Measurements from ENCODE around the gene PPP1R11. TPM values are rescaled to one million over a fixed set of nuclear protein-coding genes. Genes with fewer than 3 reads are reported as not detected.

Gene PPP1R11
- total RNA-seq, 1 experiment from 2014 or later, result 59.2 TPM

GRCh38 chr6:30063315-30063714 is 3.7 kb upstream of the PPP1R11 start:
- intact Hi-C loops (cut with micrococcal nuclease; ENCODE audit: unreplicated experiment) (no loop called here), in situ Hi-C loops (cut with HindIII; ENCODE audit: low pct_unique_long_range_greater_than_20kb, low sequenced_read_pairs) (no loop called here)
- ChIA-PET POLR2A (no interaction called here), CTCF (interaction anchor here (0.6 kb wide), 1 partner anchor 39 kb away, joined by 4 read pairs; no protein-coding TSS in a partner anchor)
- peaks cover 11% of the 10 kb centered on the region; the same call in 1 of the 2 replicates for H3K36me3 ChIP-seq (ENCODE audit: control insufficient read depth, insufficient read depth, low read length)
- H3K4me3 ChIP-seq (ENCODE audit: low read depth in 2 of 2, low read length in 2 of 2), result no peak overlapping the region
- no TSS peak for BruUV-seq (replicated peaks)
- TF ChIP-seq POLR2AphosphoS5 (IDR thresholded peaks at IDR 0.05; ENCODE audit: low read depth, low read length) (no peak), REST (IDR thresholded peaks at IDR 0.05; ENCODE audit: insufficient read depth in 1 of 2, low read depth in 2 of 2, low read length in 1 of 2) (no peak), CTCF (IDR thresholded peaks at IDR 0.05) (no peak), SIN3A (IDR thresholded peaks at IDR 0.05; ENCODE audit: borderline replicate concordance, insufficient read depth, low read depth, low read length) (no peak), TCF7L2 (IDR thresholded peaks at IDR 0.05; ENCODE audit: low read depth, low read length) (no peak)
- H3K27me3 ChIP-seq (ENCODE audit: control insufficient read depth, insufficient read depth, low read length), result no peaks in the 10 kb centered on the region
- ATAC-seq (no peak), DNase-seq (ENCODE audit: low read depth, low spot score) (no peak)
- peaks cover 24% of the 10 kb centered on the region for H3K4me1 ChIP-seq (ENCODE audit: control insufficient read depth, insufficient read depth, low read length)
- H3K9me3 ChIP-seq (ENCODE audit: control insufficient read depth, insufficient read depth, low read depth, low read length), result no peaks in the 10 kb centered on the region
- H3K27ac ChIP-seq (ENCODE audit: low read length), result no peak overlapping the region; the same call in 1 of the 2 replicates

- ATAC-seq (no peak), DNase-seq (ENCODE audit: low read depth, low spot score) (no peak)
- CTCF ChIA-PET, result interaction anchor here (1.0 to 1.5 kb wide), 2 partner anchors 37 to 65 kb away, joined by 3 to 5 read pairs; no protein-coding TSS in a partner anchor
- in situ Hi-C loops (cut with HindIII; ENCODE audit: low pct_unique_long_range_greater_than_20kb, low sequenced_read_pairs), result no loop called here
- TF ChIP-seq SIN3A (IDR thresholded peaks at IDR 0.05; ENCODE audit: borderline replicate concordance, insufficient read depth, low read depth, low read length), result no peak
- no peak for TF ChIP-seq REST (IDR thresholded peaks at IDR 0.05; ENCODE audit: insufficient read depth in 1 of 2, low read depth in 2 of 2, low read length in 1 of 2)
- TF ChIP-seq CTCF (IDR thresholded peaks at IDR 0.05), result no peak
- no peak for TF ChIP-seq TCF7L2 (IDR thresholded peaks at IDR 0.05; ENCODE audit: low read depth, low read length)
- TF ChIP-seq POLR2AphosphoS5 (IDR thresholded peaks at IDR 0.05; ENCODE audit: low read depth, low read length), result no peak
- Histone ChIP-seq H3K36me3 (ENCODE audit: control insufficient read depth, insufficient read depth, low read length) (peaks cover 6% of the 10 kb centered on the region; the same call in 1 of the 2 replicates), H3K4me1 (ENCODE audit: control insufficient read depth, insufficient read depth, low read length) (peaks cover 16% of the 10 kb centered on the region), H3K4me3 (ENCODE audit: low read depth in 2 of 2, low read length in 2 of 2) (peak overlapping the region; percentile 87 to 97), H3K27ac (ENCODE audit: low read length) (peak overlapping the region; percentile 99), H3K27me3 (ENCODE audit: control insufficient read depth, insufficient read depth, low read length) (no peaks in the 10 kb centered on the region), H3K9me3 (ENCODE audit: control insufficient read depth, insufficient read depth, low read depth, low read length) (no peaks in the 10 kb centered on the region)
- POLR2A ChIA-PET, result interaction anchor here (0.5 kb wide), 1 partner anchor 21 kb away, joined by 8 read pairs; no protein-coding TSS in a partner anchor
- intact Hi-C loops (cut with micrococcal nuclease; ENCODE audit: unreplicated experiment), result no loop called here
- BruUV-seq (replicated peaks), result no TSS peak
Measured at GRCh38 chr6:30066082-30066481, 916 bp upstream of the PPP1R11 start.
